HCT116 (cell line): ENCODE results near the gene ZFP1. TPM values are rescaled to one million over a fixed set of nuclear protein-coding genes. Genes with fewer than 3 reads are reported as not detected.

ENCODE experiments used
- ATAC-seq: fragments of 200-7000 bp; cut with Tn5 transposase; 2 replicates; pipeline ENCODE4 v1.9.1; 2020; ENCODE audit warnings: mild to moderate bottlenecking, moderate library complexity
- BruUV-seq: library from RNA; stranded (reverse); fragments of 400-500 nt; replicated peaks from 2 replicates; lab custom pipeline; 2021; lab: Mats Ljungman, UMichigan
- CTCF ChIA-PET: fragments of 300-600 bp; sonication (Branson Sonifier 250); formaldehyde crosslinking; loops from one replicate; lab custom pipeline; 2021; ENCODE audit warnings: antibody characterized with exemption; lab: Charles Lee
- POLR2A ChIA-PET: fragments of 300-600, 350-600 bp; sonication (Branson Sonifier 250); formaldehyde crosslinking; loops from one replicate; lab custom pipeline; 2021; ENCODE audit warnings: antibody characterized with exemption; lab: Charles Lee
- RAD21 ChIA-PET, 2 experiments: fragments of 300-600 bp; sonication (Branson Sonifier 250); formaldehyde crosslinking; loops; one replicate each; lab custom pipeline; 2023; ENCODE audit warnings: low total read pairs in 2 of 2; ENCODE audit not compliant: uncharacterized antibody in 2 of 2, unreplicated experiment in 2 of 2, low non-redundant PET in 1 of 2; lab: Charles Lee
- DNase-seq: peaks from one replicate; pipeline ENCODE4 v3.0.0-alpha.2; 2010; ENCODE audit warnings: low read depth, low spot score
- H2AFZ ChIP-seq: fragments of 200-600 bp; shearing (Covaris generic), sonication (generic); 2 replicates; pipeline ENCODE4 v1.6.1; 2017; ENCODE audit warnings: low read depth, mixed run types, mixed read lengths, antibody characterized with exemption, low read length; ENCODE audit not compliant: poor library complexity, severe bottlenecking
- H3K27ac ChIP-seq: 2 replicates; pipeline ENCODE4 v1.5.1; 2012; ENCODE audit warnings: low read depth, low read length
- H3K27me3 ChIP-seq: fragments of 200-600 bp; sonication (generic); 2 replicates; pipeline ENCODE4 v1.6.1; 2016; ENCODE audit warnings: mixed run types, low read length, mixed read lengths; ENCODE audit not compliant: insufficient read depth
- H3K36me3 ChIP-seq, 2 experiments: fragments of 200-500 bp in 1 of 2; fragments of 200-600 bp in 1 of 2; sonication (Bioruptor generic) in 1 of 2; sonication (generic) in 1 of 2; 2 replicates each; pipeline versions ENCODE4 v1.5.1 to v1.6.1; 2014 to 2016; ENCODE audit warnings: low read length in 2 of 2, inconsistent platforms in 1 of 2, mixed read lengths in 1 of 2, mixed run types in 1 of 2; ENCODE audit not compliant: insufficient read depth in 2 of 2, control insufficient read depth in 1 of 2
- H3K4me1 ChIP-seq, 2 experiments: fragments of 200-600 bp in 1 of 2; sonication (generic) in 1 of 2; 2 replicates each; pipeline versions ENCODE4 v1.5.1 to v1.6.1; 2012 to 2017; ENCODE audit warnings: low read length in 2 of 2, inconsistent platforms in 1 of 2, mild to moderate bottlenecking in 1 of 2, mixed read lengths in 1 of 2, mixed run types in 1 of 2, moderate library complexity in 1 of 2; ENCODE audit not compliant: insufficient read depth in 2 of 2, control insufficient read depth in 1 of 2
- H3K4me2 ChIP-seq: fragments of 200-600 bp; sonication (generic); 2 replicates; pipeline ENCODE4 v1.6.1; 2017; ENCODE audit warnings: mixed run types, low read length, mixed read lengths
- H3K4me3 ChIP-seq, 2 experiments: fragments of 200-600 bp in 1 of 2; sonication (generic) in 1 of 2; replicated peaks in 1 of 2; 2 replicates each; pipeline ENCODE4 v1.5.1; 2011 to 2016; ENCODE audit warnings: low read length in 2 of 2, control low read depth in 1 of 2, low read depth in 1 of 2, mild to moderate bottlenecking in 1 of 2, mixed read lengths in 1 of 2, mixed run types in 1 of 2
- H3K79me2 ChIP-seq: fragments of 200-600 bp; sonication (generic); 2 replicates; pipeline ENCODE4 v1.6.1; 2017; ENCODE audit warnings: mild to moderate bottlenecking, mixed run types, low read length, moderate library complexity, mixed read lengths; ENCODE audit not compliant: insufficient read depth
- H3K9ac ChIP-seq: fragments of 200-600 bp; sonication (generic); 2 replicates; pipeline ENCODE4 v1.6.1; 2016; ENCODE audit warnings: low read length, mixed read lengths
- H3K9me2 ChIP-seq: fragments of 200-600 bp; sonication (generic), shearing (Covaris generic); 2 replicates; pipeline ENCODE4 v1.6.1; 2017; ENCODE audit warnings: mixed run types, mild to moderate bottlenecking, moderate library complexity; ENCODE audit not compliant: insufficient read depth
- H3K9me3 ChIP-seq, 2 experiments: fragments of 200-500 bp in 1 of 2; fragments of 200-600 bp in 1 of 2; sonication (Bioruptor generic) in 1 of 2; sonication (generic) in 1 of 2; 2 replicates each; pipeline ENCODE4 v1.6.1; 2014 to 2017; ENCODE audit warnings: low read length in 2 of 2, mixed read lengths in 2 of 2, inconsistent platforms in 1 of 2, low read depth in 1 of 2, mild to moderate bottlenecking in 1 of 2, mixed run types in 1 of 2, moderate library complexity in 1 of 2; ENCODE audit not compliant: control insufficient read depth in 1 of 2, insufficient read depth in 1 of 2
- H4K20me1 ChIP-seq: fragments of 200-600 bp; sonication (generic), shearing (Covaris generic); 2 replicates; pipeline ENCODE4 v1.6.1; 2017; ENCODE audit warnings: mixed run types, mild to moderate bottlenecking, moderate library complexity; ENCODE audit not compliant: insufficient read depth
- CEBPB ChIP-seq: IDR thresholded peaks from 2 replicates; pipeline ENCODE4 v1.6.1; 2012; ENCODE audit warnings: low read depth
- CTCF ChIP-seq, 3 experiments: fragments of 200-600 bp in 1 of 3; sonication (generic) in 1 of 3; IDR thresholded peaks in 2 of 3; conservative IDR thresholded peaks in 1 of 3; 2 replicates each; pipeline ENCODE4 v1.5.1; 2012 to 2017; ENCODE audit warnings: low read depth in 2 of 3, low read length in 2 of 3, antibody characterized with exemption in 1 of 3, borderline replicate concordance in 1 of 3, control low read depth in 1 of 3, mild to moderate bottlenecking in 1 of 3, mixed read lengths in 1 of 3, mixed run types in 1 of 3, moderate library complexity in 1 of 3; ENCODE audit not compliant: insufficient read depth in 1 of 3
- EGR1 ChIP-seq: IDR thresholded peaks from 2 replicates; pipeline ENCODE4 v1.6.1; 2012; ENCODE audit warnings: low read depth
- EZH2phosphoT487 ChIP-seq: fragments of 200-600 bp; IDR thresholded peaks from 2 replicates; pipeline ENCODE4 v1.6.1; 2018; ENCODE audit warnings: antibody characterized with exemption, borderline replicate concordance
- FOSL1 ChIP-seq: IDR thresholded peaks from 2 replicates; pipeline ENCODE4 v1.6.1; 2012; ENCODE audit warnings: low read depth
- JUND ChIP-seq: IDR thresholded peaks from 2 replicates; pipeline ENCODE4 v1.6.1; 2012
- MAX ChIP-seq: IDR thresholded peaks from 2 replicates; pipeline ENCODE4 v1.6.1; 2012
- POLR2A ChIP-seq: IDR thresholded peaks from 2 replicates; pipeline ENCODE4 v1.7.0; 2011; ENCODE audit warnings: borderline replicate concordance; ENCODE audit not compliant: insufficient read depth, insufficient read length; ENCODE audit errors: extremely low read depth
- RAD21 ChIP-seq: IDR thresholded peaks from 2 replicates; pipeline ENCODE4 v1.6.1; 2012; ENCODE audit warnings: low read depth, mild to moderate bottlenecking
- REST ChIP-seq: IDR thresholded peaks from 2 replicates; pipeline ENCODE4 v1.6.1; 2012; ENCODE audit warnings: low read depth
- SIN3A ChIP-seq: IDR thresholded peaks from 2 replicates; pipeline ENCODE4 v1.6.1; 2012; ENCODE audit warnings: low read depth
- SP1 ChIP-seq: IDR thresholded peaks from 2 replicates; pipeline ENCODE4 v1.6.1; 2012; ENCODE audit warnings: low read depth
- SRF ChIP-seq: IDR thresholded peaks from 2 replicates; pipeline ENCODE4 v1.6.1; 2012; ENCODE audit warnings: low read depth
- TCF7L2 ChIP-seq: IDR thresholded peaks from 2 replicates; pipeline ENCODE4 v1.7.0; 2011; ENCODE audit warnings: borderline replicate concordance, inconsistent platforms; ENCODE audit not compliant: insufficient read depth, insufficient read length; ENCODE audit errors: extremely low read depth
- YY1 ChIP-seq: IDR thresholded peaks from 2 replicates; pipeline ENCODE4 v1.6.1; 2011; ENCODE audit warnings: low read length, low read depth, moderate library complexity, mild to moderate bottlenecking; ENCODE audit not compliant: insufficient replicate concordance; ENCODE audit errors: extremely low read depth
- intact Hi-C: fragments of 100-400 bp; cut with micrococcal nuclease; formaldehyde crosslinking; loops from 2 replicates; pipeline ENCODE4 v1.10.0; 2022
- total RNA-seq: library from RNA; stranded (reverse); gene quantifications from one replicate; pipeline ENCODE4 v1.2.1, GENCODE V29; 2021; ENCODE audit not compliant: unreplicated experiment

ZFP1 gene
- total RNA-seq, 1 experiment from 2014 or later: 12.8 TPM

GRCh38 chr16:75203096-75203495 lies 54.8 kb downstream of the ZFP1 start:
- no peak overlapping the region for H3K9ac ChIP-seq
- H3K4me3 ChIP-seq: no peak overlapping the region
- RAD21 ChIA-PET: no interaction called here
- DNase-seq (no peak), ATAC-seq (no peak)
- no peaks in the 10 kb centered on the region for H3K27me3 ChIP-seq
- no peak overlapping the region for H3K27ac ChIP-seq
- no peaks in the 10 kb centered on the region for H3K9me3 ChIP-seq
- TF ChIP-seq EZH2phosphoT487 (no peak), RAD21 (no peak)
- H3K36me3 ChIP-seq: no peaks in the 10 kb centered on the region
- no peaks in the 10 kb centered on the region for H4K20me1 ChIP-seq
- H2AFZ ChIP-seq: no peak overlapping the region
- no peaks in the 10 kb centered on the region for H3K79me2 ChIP-seq
- no TSS peak for BruUV-seq
- POLR2A ChIA-PET: no interaction called here
- peaks cover 0 to 4% of the 10 kb centered on the region in 2 experiments; a peak in 1 of 4 replicates for H3K4me1 ChIP-seq
- H3K9me2 ChIP-seq: no peaks in the 10 kb centered on the region
- intact Hi-C loops: no loop called here
- CTCF ChIA-PET: no interaction called here
- H3K4me2 ChIP-seq: no peak overlapping the region

- no peak for ATAC-seq
- intact Hi-C loops: no loop called here
- Histone ChIP-seq H3K9me2 (no peaks in the 10 kb centered on the region), H2AFZ (no peak overlapping the region), H3K4me3 (no peak overlapping the region), H3K4me2 (no peak overlapping the region), H3K27me3 (no peaks in the 10 kb centered on the region), H3K9me3 (no peaks in the 10 kb centered on the region), H3K27ac (no peak overlapping the region), H3K79me2 (no peaks in the 10 kb centered on the region), H3K9ac (no peak overlapping the region), H4K20me1 (no peaks in the 10 kb centered on the region), H3K36me3 (no peaks in the 10 kb centered on the region), H3K4me1 (peaks cover 0 to 4% of the 10 kb centered on the region in 2 experiments; a peak in 1 of 4 replicates)
- no TSS peak for BruUV-seq
- ChIA-PET POLR2A (no interaction called here), RAD21 (no interaction called here), CTCF (no interaction called here)
- no peak for TF ChIP-seq TCF7L2
- TF ChIP-seq MAX: no peak
- no peak for TF ChIP-seq JUND
- TF ChIP-seq YY1: no peak
- no peak for TF ChIP-seq SIN3A
- no peak for TF ChIP-seq EZH2phosphoT487
- no peak for TF ChIP-seq FOSL1
- TF ChIP-seq SRF: no peak
- no peak for TF ChIP-seq REST
- no peak for TF ChIP-seq RAD21
- no peak for TF ChIP-seq CTCF (IDR thresholded peaks at IDR 0.05 in 2 of 3, conservative IDR thresholded peaks at IDR 0.05 in 1 of 3; ENCODE audit: borderline replicate concordance in 1 of 3, insufficient read depth in 1 of 3, low read depth in 2 of 3, low read length in 2 of 3)
- TF ChIP-seq SP1: no peak
- no peak for TF ChIP-seq POLR2A
- no peak for TF ChIP-seq CEBPB
- no peak for TF ChIP-seq EGR1
- no peak for DNase-seq
These were observed 55.5 kb downstream of the ZFP1 start for GRCh38 chr16:75203667-75204409.
